ENCODE results near the gene DEK.
"Not testable (repeated sequence)": the region's sequence is repeated elsewhere in the genome, so short reads cannot be mapped to it uniquely, and the experiment has no call there.

The DEK gene

GRCh38 chr6:18211338-18211737 is 53.0 kb downstream of the DEK start:
- DNase-seq (ENCODE audit: low read depth, low spot score): no peak
- H3K4me3 ChIP-seq (ENCODE audit: low read length): no peak overlapping the region

DNA sequence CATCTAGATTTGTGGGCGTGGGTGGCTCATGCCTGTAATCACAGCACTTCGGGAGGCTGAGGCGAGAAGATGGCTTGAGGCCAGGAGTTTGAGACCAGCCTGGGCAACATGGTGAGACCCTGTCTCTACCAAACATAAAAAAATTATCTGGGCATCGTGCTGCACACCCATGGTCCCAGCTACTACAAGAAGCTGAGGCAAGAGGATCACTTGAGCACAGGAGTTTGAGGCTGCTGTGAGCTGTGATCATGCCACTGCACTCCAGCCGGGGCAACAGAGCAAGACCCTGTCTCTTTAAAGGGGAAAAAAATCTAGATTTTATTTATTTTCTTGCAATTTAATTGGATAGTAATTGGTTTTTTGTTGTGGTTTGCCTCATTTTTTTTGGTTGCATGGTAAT is 53.6 kb downstream of the DEK start:
- no peak overlapping the region for H3K4me3 ChIP-seq (ENCODE audit: low read length)
- DNase-seq (ENCODE audit: low read depth, low spot score): no peak

DNA sequence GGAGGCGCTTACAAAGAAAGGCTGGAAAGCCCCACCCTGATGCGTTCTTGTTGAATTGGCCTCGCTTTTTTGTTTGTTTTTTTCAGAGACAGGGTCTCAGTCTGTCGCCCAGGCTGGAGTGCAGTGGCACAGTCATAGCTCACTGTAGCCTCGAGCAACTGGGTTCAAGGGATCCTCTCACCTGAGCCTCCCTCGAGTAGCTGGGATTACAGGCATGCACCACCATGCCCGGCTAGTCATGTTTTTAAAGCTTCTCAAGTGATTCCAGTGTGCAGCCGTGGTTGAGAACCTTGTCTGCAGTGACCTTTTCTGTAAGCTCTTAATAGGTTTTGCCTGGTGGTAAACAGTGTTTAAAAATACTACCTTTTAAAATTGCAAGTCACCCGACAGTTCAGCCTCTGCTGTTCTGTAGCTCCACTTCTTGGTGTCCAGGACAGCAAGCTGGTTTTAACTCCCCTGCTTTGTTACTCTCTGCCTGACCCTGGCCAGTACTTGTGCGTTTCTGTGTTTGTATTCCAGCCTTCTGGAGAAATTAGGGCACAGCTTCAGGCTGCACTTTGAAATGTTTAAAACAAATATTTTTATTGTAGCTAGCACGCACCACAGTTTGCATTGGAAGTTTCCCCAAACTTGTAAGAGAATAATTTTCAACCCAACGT is 54.7 kb downstream of the DEK start:
- H3K4me3 ChIP-seq (ENCODE audit: low read length): no peak overlapping the region
- DNase-seq (ENCODE audit: low read depth, low spot score): no peak

- not testable (repeated sequence) for H3K4me3 ChIP-seq (ENCODE audit: low read length); DNase-seq (ENCODE audit: low read depth, low spot score)
These were observed 55.6 kb downstream of the DEK start for GRCh38 chr6:18208778-18209177.

DNA sequence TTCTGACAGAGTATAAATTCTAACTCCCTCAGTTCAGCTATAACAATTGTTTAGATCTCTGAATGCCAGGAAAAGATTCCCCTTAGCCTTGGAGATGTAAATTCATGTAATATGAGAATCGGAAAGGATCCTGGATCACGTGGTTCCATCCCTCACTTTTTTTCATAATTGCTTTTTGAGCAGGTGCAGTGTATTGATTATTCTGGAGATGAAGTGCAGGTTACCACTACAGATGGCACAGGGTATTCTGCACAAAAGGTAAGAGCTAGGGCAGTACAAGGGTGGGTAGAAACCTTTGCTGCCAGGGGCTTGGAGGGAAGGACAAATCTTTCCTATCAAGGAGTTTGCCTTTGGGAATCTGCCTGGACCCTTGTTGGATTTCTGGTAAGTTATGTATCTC is 56.4 kb downstream of the DEK start:
- no peak for DNase-seq (ENCODE audit: low read depth, low spot score)
- no peak overlapping the region for H3K4me3 ChIP-seq (ENCODE audit: low read length)

- no peak overlapping the region for H3K4me3 ChIP-seq (ENCODE audit: low read length)
- DNase-seq (ENCODE audit: low read depth, low spot score): no peak
These were observed 56.9 kb downstream of the DEK start for GRCh38 chr6:18207438-18207837.

DNA sequence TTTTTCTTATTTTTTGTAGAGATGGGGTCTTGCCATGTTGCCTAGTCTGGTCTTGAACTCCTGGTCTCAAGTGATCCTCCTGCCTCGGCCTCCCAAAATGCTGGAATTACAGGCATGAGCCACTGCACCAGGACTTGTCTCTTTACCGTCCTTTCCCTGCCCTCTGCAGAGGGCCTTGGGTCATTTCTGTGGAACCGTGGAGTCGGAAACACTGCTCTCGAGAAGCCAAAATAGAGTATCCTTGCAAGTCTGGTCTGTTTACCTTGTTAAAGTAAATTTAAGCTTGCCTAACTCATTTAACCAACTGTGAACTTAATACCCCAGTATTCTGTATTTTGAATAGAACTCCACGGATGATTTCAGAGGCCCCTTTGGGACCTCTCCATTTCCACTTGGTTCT is 57.7 kb downstream of the DEK start:
- DNase-seq (ENCODE audit: low read depth, low spot score): no peak
- H3K4me3 ChIP-seq (ENCODE audit: low read length): no peak overlapping the region

DNA sequence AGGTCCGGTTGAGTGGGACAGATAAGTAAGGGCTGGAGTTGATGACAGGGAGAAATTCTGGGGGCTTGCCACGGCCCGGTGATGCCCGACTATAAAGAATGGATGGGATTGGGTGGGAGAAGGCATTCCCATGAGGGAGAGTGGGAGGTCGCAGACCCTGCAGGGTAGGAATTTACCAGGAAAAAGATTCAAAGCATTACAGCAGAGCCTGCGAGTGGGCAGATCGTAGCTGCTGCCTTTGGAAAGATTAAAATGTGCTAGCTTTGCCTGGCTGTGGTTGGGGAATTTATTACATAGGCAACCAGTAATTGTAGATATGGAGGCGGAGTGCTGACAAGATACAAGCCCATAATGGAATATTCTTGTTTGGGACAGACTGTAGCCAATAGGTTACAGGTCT is 59.6 kb downstream of the DEK start:
- DNase-seq (ENCODE audit: low read depth, low spot score): no peak
- no peak overlapping the region for H3K4me3 ChIP-seq (ENCODE audit: low read length)

DNA sequence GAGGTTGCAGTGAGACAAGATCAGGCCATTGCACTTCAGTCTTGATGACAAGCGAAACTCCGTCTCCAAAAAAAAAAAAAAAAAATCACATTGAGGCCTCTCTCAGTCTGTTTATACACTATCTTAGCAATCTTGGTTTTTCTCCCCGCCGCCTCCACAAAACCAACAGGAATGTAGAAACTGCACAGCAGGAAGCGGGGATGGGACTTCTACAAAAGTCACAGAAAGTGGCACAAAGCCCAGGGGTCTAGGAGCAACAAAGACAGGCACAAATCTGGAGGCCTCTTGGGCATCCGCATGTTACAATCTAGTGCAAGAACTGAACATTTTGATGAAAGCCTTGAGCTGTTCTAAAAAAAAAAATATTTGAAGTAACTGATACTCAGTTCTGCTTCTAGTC is 60.5 kb downstream of the DEK start:
- no peak for DNase-seq (ENCODE audit: low read depth, low spot score)
- no peak overlapping the region for H3K4me3 ChIP-seq (ENCODE audit: low read length)

DNA sequence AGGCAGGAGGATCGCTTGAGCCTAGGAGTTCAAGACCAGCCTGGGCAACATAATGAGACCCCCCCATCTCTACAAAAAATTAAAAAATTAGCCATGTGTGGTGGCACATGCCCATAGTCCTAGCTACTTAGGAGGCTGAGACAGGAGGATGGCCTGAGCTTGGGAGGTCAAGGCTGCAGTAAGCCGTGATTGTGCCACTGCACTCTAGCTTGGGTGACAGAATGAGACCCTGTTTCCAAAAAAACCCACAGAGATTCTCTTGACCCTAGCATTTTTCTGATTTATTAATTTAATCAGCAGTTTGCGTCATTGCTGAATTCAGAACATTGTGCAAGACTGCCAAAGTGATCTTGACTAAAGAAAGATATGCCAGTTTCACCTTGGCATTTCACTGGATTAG is 72.3 kb downstream of the DEK start:
- no peak for DNase-seq (ENCODE audit: low read depth, low spot score)
- H3K4me3 ChIP-seq (ENCODE audit: low read length): no peak overlapping the region

DNA sequence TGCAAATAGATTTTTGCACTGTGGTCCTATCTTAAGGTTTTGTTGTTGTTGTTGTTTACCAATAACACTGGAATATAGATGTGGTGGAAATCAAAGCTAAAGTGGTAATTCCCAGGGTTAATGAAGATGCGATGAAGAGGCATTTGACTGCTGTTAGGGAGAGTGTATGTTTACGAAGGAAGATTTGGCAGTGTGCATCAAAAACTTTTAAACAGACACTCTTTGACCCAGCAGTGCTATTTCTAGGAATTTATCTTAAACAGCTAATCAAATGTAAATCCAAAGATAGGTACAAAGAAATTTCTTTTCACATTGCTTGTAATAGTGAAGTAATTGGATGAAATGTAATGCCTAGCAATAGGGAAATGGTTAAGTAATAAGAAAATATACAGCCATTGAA is 75.1 kb downstream of the DEK start:
- DNase-seq (ENCODE audit: low read depth, low spot score): no peak
- no peak overlapping the region for H3K4me3 ChIP-seq (ENCODE audit: low read length)

GRCh38 chr6:18187701-18188100 is 76.6 kb downstream of the DEK start:
- no peak for DNase-seq (ENCODE audit: low read depth, low spot score)
- no peak overlapping the region for H3K4me3 ChIP-seq (ENCODE audit: low read length)

GRCh38 chr6:18186540-18187250 is 77.6 kb downstream of the DEK start:
- no peak for DNase-seq (ENCODE audit: low read depth, low spot score)
- no peak overlapping the region for H3K4me3 ChIP-seq (ENCODE audit: low read length)

DNA sequence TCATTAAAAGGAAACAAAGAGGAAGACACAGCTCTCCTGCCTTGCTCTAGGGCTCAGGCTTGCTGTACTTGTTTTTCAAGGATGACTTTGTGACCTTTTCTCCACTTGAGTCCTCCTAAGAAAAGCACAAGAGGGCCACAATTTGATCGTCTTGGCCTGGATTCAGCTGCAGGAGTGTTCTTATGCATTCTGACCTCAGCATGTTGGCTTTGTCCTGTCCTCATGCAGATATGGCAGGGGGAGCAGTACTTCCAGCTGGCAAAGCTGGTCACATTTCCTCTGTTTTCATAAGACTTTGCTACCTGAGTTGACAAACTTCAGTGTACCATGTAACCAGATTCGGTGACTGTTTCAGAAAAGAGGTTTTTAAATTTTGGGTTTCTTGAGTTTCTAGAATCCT is 78.3 kb downstream of the DEK start:
- no peak for DNase-seq (ENCODE audit: low read depth, low spot score)
- H3K4me3 ChIP-seq (ENCODE audit: low read length): no peak overlapping the region

GRCh38 chr6:18185624-18186023 is 78.7 kb downstream of the DEK start:
- H3K4me3 ChIP-seq (ENCODE audit: low read length): no peak overlapping the region
- DNase-seq (ENCODE audit: low read depth, low spot score): peak; percentile 14

GRCh38 chr6:18183766-18184165 is 80.6 kb downstream of the DEK start:
- DNase-seq (ENCODE audit: low read depth, low spot score): no peak
- no peak overlapping the region for H3K4me3 ChIP-seq (ENCODE audit: low read length)

DNA sequence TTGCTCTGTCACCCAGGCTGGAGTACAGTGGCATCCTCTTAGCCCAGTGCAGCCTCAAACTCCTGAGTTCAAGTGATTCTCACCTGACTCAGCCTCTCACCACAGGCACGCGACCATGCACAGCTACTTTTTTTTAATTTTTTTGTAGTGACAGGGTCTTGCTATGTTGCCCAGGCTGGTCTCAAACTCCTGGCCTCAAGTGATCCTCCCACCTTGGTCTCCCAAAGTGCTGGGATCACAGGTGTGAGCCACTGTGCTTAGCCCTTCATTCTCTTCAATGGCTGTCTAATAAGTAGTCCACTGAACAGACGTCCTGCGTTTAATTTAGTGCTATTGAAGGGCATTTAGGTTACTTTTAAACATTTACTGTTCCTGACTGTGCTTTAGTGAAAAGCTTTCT is 81.8 kb downstream of the DEK start:
- no peak overlapping the region for H3K4me3 ChIP-seq (ENCODE audit: low read length)
- DNase-seq (ENCODE audit: low read depth, low spot score): no peak

- no peak for DNase-seq (ENCODE audit: low read depth, low spot score)
- H3K4me3 ChIP-seq (ENCODE audit: low read length): no peak overlapping the region
These were observed 84.5 kb downstream of the DEK start for GRCh38 chr6:18179770-18180356.

DNA sequence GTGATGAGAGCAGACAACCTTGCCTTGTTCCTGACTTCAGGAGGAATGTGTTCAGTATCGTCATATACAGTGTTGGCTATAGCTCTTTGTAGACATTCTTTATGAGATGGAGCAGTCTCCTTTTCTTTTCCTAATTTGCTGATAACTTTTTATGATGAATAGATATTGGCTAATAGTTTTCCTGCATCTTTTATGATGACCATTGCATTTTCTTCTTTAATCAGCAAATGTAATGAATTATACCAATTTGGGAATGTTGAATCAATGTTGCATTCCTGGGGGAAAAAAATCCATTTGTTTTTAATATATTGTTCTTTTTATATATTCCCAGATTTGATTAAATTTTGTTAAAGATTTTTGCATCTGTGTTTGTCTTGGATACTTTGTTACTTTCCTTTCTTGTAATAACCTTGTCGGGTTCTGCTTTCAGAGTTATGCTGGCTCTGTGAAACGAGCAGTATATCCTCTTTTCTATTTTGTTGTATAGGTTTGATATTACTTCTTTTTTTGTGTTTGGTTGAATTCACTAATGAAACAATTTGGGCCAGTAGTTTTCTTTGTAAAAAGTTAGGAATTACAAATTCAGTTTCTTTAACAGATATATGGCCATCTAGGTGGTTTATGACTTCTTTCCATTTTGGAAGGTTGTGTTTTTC is 85.2 kb downstream of the DEK start:
- no peak for DNase-seq (ENCODE audit: low read depth, low spot score)
- H3K4me3 ChIP-seq (ENCODE audit: low read length): no peak overlapping the region

DNA sequence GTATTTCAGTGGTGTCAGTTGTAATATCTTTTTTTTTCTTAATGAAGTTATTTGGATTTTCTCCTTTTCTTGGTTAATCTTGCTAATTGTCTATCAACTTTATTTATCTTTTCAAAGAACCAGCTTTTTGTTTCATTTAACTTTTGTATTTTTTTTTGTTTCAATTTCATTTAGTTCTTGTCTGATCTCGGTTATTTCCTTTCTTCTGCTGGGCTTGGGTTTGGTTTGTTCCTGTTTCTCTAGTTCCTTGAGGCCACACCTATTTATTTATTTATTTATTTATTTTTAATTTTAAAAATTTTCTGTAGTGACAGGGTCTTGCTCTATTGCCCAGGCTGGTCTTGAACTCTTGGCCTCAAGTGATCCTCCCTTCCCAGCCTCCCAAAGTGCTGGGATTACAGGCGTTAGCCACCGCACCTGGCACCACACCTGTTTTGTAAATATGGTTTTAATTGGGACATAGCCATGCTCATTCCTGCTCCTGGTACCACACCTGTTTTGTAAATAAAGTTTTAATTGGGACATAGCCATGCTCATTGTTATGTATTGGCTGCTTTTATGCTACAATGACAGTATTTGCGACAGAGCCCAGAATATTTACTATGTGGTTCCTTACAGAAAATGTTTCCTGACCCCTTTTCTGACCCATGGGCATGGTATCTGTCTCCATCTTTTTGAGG is 86.9 kb downstream of the DEK start:
- DNase-seq (ENCODE audit: low read depth, low spot score): no peak
- no peak overlapping the region for H3K4me3 ChIP-seq (ENCODE audit: low read length)

All from Jurkat, Clone E6-1 (cell line).